Activated naive CD4-positive, alpha-beta T cell treated with anti-CD3 and anti-CD28 coated beads, Interleukin-2, amount 50 U/mL, for 72 hours (primary cell): ENCODE data around the gene UXT. TPM values are rescaled to one million over a fixed set of nuclear protein-coding genes. Genes with fewer than 3 reads are reported as not detected.
A peak's percentile ranks its signal among the peaks of the same experiment; 100 is the strongest.
"Not testable (repeated sequence)": the region's sequence is repeated elsewhere in the genome, so short reads cannot be mapped to it uniquely, and the experiment has no call there.

ENCODE experiments used
- ATAC-seq, 2 donors: fragments of 150-1000 bp; cut with Tn5 transposase; 2 replicates each; pipeline ENCODE4 v1.10.0; 2021; ENCODE audit warnings: mild to moderate bottlenecking in 2 of 2, moderate library complexity in 2 of 2
- DNase-seq, 2 donors: peaks; one replicate each; pipeline ENCODE4 v3.0.0; 2021 to 2022; ENCODE audit warnings: low spot score in 2 of 2
- H3K27ac Mint-ChIP-seq, 2 donors: one replicate each; pipeline ENCODE4 v1.8.0; 2022; ENCODE audit warnings: mild to moderate bottlenecking in 2 of 2, mixed read lengths in 2 of 2
- H3K36me3 Mint-ChIP-seq, 2 donors: one replicate each; pipeline ENCODE4 v1.8.0; 2022; ENCODE audit warnings: mixed read lengths in 2 of 2
- H3K9me3 Mint-ChIP-seq, 2 donors: one replicate each; pipeline ENCODE4 v1.8.0; 2022; ENCODE audit warnings: mixed read lengths in 2 of 2
- total RNA-seq, 2 donors: library from RNA; stranded (reverse); gene quantifications; one replicate each; pipeline ENCODE4 v1.2.3, GENCODE V29; 2022

The UXT gene, protein sequence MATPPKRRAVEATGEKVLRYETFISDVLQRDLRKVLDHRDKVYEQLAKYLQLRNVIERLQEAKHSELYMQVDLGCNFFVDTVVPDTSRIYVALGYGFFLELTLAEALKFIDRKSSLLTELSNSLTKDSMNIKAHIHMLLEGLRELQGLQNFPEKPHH
- total RNA-seq = 100 to 1,000 TPM; 162 to 210 TPM

GRCh38 chrX:47658684-47659420 lies at the start of gene UXT:
Gene UXT, minus strand, starts transcription at chrX:47659180. Its CDS starts 253 bp downstream, at chrX:47658927.
- Mint-ChIP-seq H3K9me3 (peaks cover 3 to 6% of the 10 kb centered on the region in 2 donors), H3K36me3 (peaks cover 30 to 33% of the 10 kb centered on the region in 2 donors), H3K27ac (peak within 1 kb of the TSS; percentile 97 to 99)
- DNase-seq (peak; percentile 85 to 91), ATAC-seq (peak; percentile 78 to 85)

- Mint-ChIP-seq H3K9me3 (no peaks in the 10 kb centered on the region), H3K27ac (no peak overlapping the region), H3K36me3 (no peaks in the 10 kb centered on the region)
- no peak for DNase-seq
- ATAC-seq = no peak
Observed at GRCh38 chrX:47707031-47707780, 48.2 kb upstream of the UXT start.

GRCh38 chrX:47706575-47706974 lies 47.6 kb upstream of the UXT start:
- Mint-ChIP-seq H3K36me3 (no peaks in the 10 kb centered on the region), H3K9me3 (no peaks in the 10 kb centered on the region), H3K27ac (no peak overlapping the region)
- DNase-seq (no peak), ATAC-seq (no peak)

- no peaks in the 10 kb centered on the region for H3K36me3 Mint-ChIP-seq
- no peaks in the 10 kb centered on the region for H3K9me3 Mint-ChIP-seq
- DNase-seq (no peak), ATAC-seq (no peak)
- no peak overlapping the region for H3K27ac Mint-ChIP-seq
Observed at GRCh38 chrX:47704736-47705135, 45.8 kb upstream of the UXT start.

DNA sequence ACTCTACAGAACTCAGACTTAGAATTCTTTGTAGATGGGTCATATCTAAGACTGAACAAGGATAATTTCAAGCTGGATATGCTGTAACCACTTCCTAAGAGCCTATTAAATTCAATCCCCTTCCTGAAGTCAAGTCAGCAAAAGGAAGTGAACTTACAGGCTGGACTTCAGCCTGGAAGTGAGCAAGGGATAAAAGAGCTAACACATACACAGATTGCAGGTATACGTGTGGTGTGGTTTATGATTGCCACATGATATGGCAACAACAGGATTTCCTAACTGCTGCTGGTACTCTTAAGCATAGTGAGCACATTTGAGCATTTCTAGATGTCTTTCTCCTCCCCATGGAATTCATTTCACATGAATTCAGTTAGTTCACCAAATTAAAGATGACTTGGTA lies 38.2 kb upstream of the UXT start:
- H3K27ac Mint-ChIP-seq = no peak overlapping the region
- no peak for DNase-seq
- H3K9me3 Mint-ChIP-seq = no peaks in the 10 kb centered on the region
- H3K36me3 Mint-ChIP-seq = no peaks in the 10 kb centered on the region
- no peak for ATAC-seq

DNA sequence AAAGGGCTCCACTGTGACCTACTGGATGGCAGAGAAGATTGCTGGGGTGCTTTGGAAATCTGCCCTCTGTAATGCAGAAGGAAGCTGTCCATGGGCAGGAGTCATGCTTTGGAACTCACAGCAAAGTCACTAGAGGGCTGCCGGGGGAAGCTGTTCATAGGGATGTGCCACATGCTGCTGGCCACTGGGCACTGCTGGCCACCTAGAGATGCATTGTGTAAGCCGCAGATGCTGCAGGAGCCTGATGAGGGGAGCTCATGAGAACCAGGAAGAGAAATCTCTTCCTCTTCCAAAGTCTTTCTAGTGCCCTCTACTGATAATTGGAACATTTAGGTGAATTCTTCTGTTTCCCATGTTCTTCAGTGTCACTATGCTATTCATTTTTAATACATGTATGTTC lies 31.2 kb upstream of the UXT start:
- Mint-ChIP-seq H3K9me3 (no peaks in the 10 kb centered on the region), H3K36me3 (no peaks in the 10 kb centered on the region), H3K27ac (no peak overlapping the region)
- no peak for DNase-seq
- no peak for ATAC-seq

DNA sequence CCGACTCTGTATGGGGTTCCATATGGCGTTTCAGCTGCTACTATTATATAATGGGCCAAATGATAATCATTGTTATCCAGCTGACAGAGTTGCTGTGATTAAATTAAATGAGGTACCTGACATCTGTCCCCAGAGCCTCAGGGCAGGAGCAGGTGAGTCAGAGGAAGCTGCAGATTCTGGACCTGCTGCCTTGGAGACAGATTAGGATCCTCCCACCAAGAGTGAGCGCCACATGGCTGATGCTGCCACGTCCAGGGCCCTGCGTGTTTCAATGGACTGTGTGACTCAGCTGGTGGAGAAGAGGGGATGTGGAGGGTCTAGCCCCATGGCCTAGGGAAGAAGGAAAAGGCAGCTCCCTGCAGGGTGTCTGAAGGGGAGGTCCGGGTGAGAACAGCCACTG lies 28.3 kb upstream of the UXT start:
- Mint-ChIP-seq H3K9me3 (no peaks in the 10 kb centered on the region), H3K36me3 (no peaks in the 10 kb centered on the region), H3K27ac (no peak overlapping the region)
- DNase-seq (no peak), ATAC-seq (no peak)

GRCh38 chrX:47683829-47684205 lies 24.8 kb upstream of the UXT start:
- Mint-ChIP-seq H3K27ac (no peak overlapping the region), H3K36me3 (no peaks in the 10 kb centered on the region), H3K9me3 (no peaks in the 10 kb centered on the region)
- no peak for DNase-seq
- no peak for ATAC-seq

GRCh38 chrX:47683184-47683828 lies 24.3 kb upstream of the UXT start:
- Mint-ChIP-seq H3K9me3 (no peaks in the 10 kb centered on the region), H3K27ac (no peak overlapping the region), H3K36me3 (no peaks in the 10 kb centered on the region)
- DNase-seq (no peak), ATAC-seq (no peak)

- H3K36me3 Mint-ChIP-seq, DNase-seq: not testable (repeated sequence)
- H3K27ac Mint-ChIP-seq = peak overlapping the region in 1 of 2 donors; percentile 72
Observed at GRCh38 chrX:47675959-47676859, 17.2 kb upstream of the UXT start.

DNA sequence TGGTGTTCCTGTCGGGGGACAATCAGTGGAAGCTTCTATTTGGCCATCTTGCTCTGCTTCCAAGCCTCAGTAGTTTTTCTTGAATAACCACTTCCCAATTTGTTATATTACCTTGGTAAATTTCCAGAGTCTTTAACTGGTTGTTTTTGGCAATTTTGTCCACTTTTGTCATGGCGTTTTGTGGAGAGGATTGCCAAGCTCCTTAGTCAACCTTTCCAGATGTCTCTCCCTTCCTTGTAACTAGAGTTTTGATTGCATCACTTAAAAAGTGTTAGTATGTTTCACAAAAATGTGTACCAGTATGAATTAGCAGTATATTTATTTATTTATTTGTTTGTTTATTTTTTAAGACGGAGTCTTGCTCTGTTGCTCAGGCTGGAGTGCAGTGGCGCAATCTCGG lies 15.8 kb upstream of the UXT start:
- DNase-seq (no peak), ATAC-seq (no peak)
- no peaks in the 10 kb centered on the region for H3K36me3 Mint-ChIP-seq
- H3K27ac Mint-ChIP-seq = no peak overlapping the region
- no peaks in the 10 kb centered on the region for H3K9me3 Mint-ChIP-seq

More at GRCh38 chrX:47675959-47676859, 17.2 kb upstream of the UXT start:
- H3K9me3 Mint-ChIP-seq, ATAC-seq: not testable (repeated sequence)

GRCh38 chrX:47665797-47666196 lies 6.8 kb upstream of the UXT start:
- H3K36me3 Mint-ChIP-seq, H3K9me3 Mint-ChIP-seq, H3K27ac Mint-ChIP-seq, ATAC-seq, DNase-seq: not testable (repeated sequence)

- Mint-ChIP-seq H3K27ac (peak overlapping the region in 1 of 2 donors; percentile 87), H3K9me3 (peaks cover 4 to 5% of the 10 kb centered on the region in 2 donors), H3K36me3 (peaks cover 6 to 8% of the 10 kb centered on the region in 2 donors)
- DNase-seq (no peak), ATAC-seq (no peak)
Observed at GRCh38 chrX:47664737-47665136, 5.8 kb upstream of the UXT start.

DNA sequence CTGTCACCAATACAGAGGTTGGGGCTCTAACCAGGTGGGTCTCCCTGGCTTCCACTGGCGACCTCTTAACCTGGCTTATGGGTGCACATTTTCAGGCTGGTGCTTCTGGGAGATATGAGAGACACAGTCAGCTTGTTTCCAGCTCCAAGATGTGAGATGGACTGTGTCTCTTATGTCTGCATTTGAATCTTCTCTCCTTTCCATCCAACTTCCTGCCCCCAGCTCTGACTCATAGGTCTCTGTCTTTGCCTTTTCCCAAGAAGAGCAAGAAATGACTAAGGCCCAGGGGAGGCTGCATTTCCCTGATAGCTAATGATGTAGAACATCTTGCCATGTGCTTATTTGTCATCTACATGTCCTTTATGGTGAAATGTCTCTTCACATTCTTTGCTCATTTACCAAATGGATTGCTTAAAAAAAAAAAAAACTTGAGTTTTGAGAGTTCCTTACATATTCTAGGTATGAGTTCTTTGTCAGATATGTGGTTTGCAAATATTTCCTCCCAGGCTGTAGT lies 3.2 kb upstream of the UXT start:
- H3K36me3 Mint-ChIP-seq = peaks cover 13 to 22% of the 10 kb centered on the region in 2 donors
- H3K9me3 Mint-ChIP-seq = peaks cover 8 to 10% of the 10 kb centered on the region in 2 donors
- DNase-seq = peak; percentile 34 to 62
- peak overlapping the region; percentile 86 to 91 for H3K27ac Mint-ChIP-seq
- ATAC-seq = peak; percentile 37 to 67

DNA sequence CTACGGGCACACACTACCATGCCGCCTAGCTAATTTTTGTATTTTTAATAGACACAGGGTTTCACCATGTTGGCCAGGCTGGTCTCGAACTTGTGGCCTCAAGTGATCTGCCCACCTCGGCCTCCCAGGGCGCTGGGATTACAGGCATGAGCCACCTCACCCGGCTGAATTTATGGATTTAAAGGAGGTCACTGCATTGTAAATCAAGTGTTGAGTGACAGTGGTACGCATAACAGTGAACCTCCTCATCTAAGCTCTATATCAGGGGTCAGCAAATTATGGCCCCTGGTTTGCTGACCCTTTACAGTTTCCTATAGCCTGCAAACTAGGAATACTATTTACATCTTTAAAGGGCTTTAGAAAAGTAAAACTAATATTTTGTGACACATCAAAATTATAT lies 2.6 kb upstream of the UXT start:
- H3K27ac Mint-ChIP-seq = peak overlapping the region in 1 of 2 donors; percentile 86
- peaks cover 8 to 10% of the 10 kb centered on the region in 2 donors for H3K9me3 Mint-ChIP-seq
- H3K36me3 Mint-ChIP-seq = peaks cover 19 to 27% of the 10 kb centered on the region in 2 donors
- DNase-seq (no peak), ATAC-seq (no peak)

- DNase-seq = no peak
- Mint-ChIP-seq H3K36me3 (peaks cover 30 to 34% of the 10 kb centered on the region in 2 donors), H3K9me3 (peaks cover 4 to 6% of the 10 kb centered on the region in 2 donors), H3K27ac (peak overlapping the region; percentile 97 to 99)
- ATAC-seq = no peak
Observed at GRCh38 chrX:47659421-47659726, 394 bp upstream of the UXT start.
